ENCODE results near the gene MAB21L4.

DNA sequence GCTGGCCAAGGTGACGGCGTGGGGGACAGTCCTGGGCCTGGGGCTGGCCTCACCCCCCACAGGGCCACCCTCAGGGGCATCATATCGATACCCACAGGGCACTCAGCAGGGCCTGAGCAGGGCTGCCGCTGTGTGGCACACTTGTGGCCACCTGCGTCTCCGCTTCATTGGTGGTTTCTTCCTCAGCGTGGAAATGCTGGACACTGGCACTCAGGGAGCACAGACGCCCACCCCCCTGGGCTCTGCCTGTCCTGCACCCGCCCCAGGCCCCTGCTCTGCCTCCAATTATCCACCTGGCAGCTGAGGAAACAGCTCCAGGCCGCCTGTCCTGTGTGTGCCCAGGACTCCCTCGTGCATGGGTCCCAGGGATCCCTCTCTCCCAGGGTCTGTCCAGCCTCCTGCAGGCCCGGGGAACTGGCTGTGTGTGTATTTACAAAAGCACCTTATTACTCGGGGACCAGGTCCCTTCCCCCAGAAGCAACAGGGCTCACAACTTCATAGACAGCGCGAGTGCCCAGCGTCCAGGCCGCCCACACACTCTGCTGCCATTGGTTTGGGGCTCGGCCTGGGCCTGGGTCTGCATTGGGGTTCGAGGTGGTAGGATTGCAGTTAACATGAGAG lies 23.3 kb upstream of the MAB21L4 start:
- TF ChIP-seq, protein P1, sequence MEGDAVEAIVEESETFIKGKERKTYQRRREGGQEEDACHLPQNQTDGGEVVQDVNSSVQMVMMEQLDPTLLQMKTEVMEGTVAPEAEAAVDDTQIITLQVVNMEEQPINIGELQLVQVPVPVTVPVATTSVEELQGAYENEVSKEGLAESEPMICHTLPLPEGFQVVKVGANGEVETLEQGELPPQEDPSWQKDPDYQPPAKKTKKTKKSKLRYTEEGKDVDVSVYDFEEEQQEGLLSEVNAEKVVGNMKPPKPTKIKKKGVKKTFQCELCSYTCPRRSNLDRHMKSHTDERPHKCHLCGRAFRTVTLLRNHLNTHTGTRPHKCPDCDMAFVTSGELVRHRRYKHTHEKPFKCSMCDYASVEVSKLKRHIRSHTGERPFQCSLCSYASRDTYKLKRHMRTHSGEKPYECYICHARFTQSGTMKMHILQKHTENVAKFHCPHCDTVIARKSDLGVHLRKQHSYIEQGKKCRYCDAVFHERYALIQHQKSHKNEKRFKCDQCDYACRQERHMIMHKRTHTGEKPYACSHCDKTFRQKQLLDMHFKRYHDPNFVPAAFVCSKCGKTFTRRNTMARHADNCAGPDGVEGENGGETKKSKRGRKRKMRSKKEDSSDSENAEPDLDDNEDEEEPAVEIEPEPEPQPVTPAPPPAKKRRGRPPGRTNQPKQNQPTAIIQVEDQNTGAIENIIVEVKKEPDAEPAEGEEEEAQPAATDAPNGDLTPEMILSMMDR (IDR thresholded peaks at IDR 0.05), result no peak
- no peak for TF ChIP-seq POLR2A (IDR thresholded peaks at IDR 0.05)

Data from lower leg skin (tissue), 3 donors.